NCI-H345 (cell line): Measurements from ENCODE around the gene B4GALT6.

ENCODE experiments used
- DNase-seq: peaks from one replicate; lab custom pipeline; 2025; lab: John Stamatoyannopoulos, UW

The B4GALT6 gene

GRCh38 chr18:31633392-31634330 lies 50.7 kb downstream of the B4GALT6 start:
- DNase-seq: no peak

DNA sequence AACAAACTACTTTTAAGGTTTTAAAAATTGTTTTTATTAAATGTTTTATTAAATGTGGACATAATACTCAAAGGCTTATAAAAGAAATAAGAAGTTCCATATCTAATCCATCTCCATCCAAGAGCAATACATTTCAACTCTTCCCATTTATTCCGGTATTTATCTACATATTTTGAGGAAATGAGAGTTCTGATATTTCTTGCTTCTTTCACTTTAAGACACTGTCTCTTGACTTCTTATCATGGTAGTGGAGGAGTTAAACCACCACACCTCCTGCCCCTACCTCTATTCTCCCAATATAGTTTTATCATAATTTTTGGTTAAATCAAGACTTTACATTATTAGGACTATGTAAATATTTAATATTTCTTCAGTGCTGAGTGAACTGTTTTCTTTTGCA lies 52.0 kb downstream of the B4GALT6 start:
- no peak for DNase-seq

GRCh38 chr18:31631526-31631925 lies 52.9 kb downstream of the B4GALT6 start:
- no peak for DNase-seq

DNA sequence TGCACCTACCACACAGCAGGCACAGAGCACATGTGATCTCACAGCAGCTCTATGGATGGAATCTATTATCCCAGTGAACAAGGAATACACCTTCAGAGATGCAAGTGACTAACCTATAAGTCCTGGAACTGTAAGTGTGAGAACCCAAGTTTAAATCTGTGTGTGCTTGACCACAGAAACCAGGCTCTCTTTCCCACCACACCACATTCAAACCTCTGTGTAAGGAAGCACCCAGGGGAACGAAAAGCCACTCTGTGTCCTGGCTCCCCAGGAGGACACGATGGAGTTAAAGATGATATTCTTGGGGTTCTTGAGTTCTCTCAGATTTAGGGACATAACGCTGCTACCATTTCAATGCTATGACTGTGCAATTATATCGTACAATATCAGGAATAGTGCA lies 53.8 kb downstream of the B4GALT6 start:
- DNase-seq: no peak

- no peak for DNase-seq
Observed at GRCh38 chr18:31626409-31626808, 58.0 kb downstream of the B4GALT6 start.

GRCh38 chr18:31624892-31625640 lies 59.3 kb downstream of the B4GALT6 start:
- no peak for DNase-seq

- no peak for DNase-seq
Observed at GRCh38 chr18:31619291-31619690, 65.1 kb downstream of the B4GALT6 start.

DNA sequence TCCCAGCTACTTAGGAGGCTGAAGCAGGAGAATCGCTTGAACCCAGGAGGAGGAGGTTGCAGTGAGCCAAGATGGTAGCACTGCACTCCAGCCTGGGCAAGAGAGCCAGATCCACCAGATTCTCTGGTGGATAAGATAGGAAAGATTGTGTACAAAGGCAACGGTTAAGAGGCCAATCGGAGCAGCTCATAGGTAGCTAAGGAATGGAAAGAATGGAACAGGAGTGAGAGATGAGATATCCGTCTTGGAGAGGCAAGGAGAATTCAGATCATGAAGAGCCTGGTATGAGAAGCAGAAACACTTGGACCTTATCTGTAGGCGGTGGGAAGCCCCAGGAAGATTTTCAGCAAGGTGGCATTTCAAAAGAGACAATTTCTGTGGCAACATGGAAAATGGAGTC lies 65.6 kb downstream of the B4GALT6 start:
- DNase-seq: no peak

GRCh38 chr18:31617031-31617717 lies 67.2 kb downstream of the B4GALT6 start:
- DNase-seq: no peak

DNA sequence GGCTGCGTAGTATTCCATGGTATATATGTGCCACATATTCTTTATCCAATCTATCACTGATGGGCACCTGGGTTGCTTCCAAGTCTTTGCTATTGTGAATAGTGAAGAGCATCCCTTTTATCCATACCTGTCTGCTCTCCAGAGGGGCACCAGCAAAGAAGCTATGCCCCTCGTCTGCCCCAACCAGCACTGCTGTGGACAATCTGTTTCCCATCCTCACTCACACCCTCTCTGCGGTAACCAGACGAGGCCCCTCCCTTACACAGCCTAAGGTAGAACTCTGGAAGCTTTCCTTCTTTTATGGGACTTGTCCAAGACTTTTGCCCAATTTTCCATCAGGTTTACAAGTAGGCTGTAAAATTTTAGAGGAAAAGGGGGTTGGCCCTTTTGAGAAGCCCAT lies 67.8 kb downstream of the B4GALT6 start:
- no peak for DNase-seq

GRCh38 chr18:31614044-31614443 lies 70.3 kb downstream of the B4GALT6 start:
- DNase-seq: no peak

DNA sequence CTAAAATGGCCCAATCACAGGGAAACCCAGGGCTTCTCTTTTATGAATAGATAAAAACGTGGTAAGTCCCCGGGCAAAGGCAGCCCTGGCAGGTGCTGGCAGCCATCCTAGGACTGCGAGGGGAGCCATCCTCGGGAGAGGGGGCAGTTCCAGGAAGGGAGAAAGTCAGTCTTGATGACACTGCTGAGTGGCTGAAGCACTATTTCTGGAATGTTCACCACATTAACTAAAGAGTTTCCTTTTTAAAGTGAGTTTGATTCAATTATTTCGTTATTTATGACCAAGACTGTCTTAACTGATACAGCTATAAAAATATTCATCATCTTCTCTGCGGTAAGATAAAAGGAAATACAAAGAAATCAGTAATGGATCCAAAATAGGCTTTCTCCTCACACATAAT lies 72.3 kb downstream of the B4GALT6 start:
- no peak for DNase-seq

GRCh38 chr18:31611511-31611910 lies 72.9 kb downstream of the B4GALT6 start:
- no peak for DNase-seq

GRCh38 chr18:31610286-31611205 lies 73.8 kb downstream of the B4GALT6 start:
- DNase-seq: peak; percentile 48

DNA sequence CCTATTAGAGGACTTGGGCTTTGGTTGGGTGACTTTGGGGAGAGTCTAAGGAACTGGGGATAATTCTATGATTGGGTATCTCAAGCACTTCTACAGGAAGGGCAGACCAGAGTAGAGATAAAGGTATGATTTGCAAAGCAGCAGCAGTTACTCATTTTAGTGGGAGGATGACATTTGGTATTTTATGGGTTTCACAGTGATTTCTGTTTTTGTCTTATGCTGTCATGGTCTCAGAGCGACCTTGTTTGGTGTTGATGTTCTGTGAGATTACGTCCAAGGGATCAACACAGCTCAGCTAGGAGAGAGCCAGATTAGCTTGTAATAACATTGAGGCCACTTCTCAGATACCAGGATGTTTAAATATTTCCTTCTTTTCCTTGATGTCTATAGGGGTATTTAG lies 74.5 kb downstream of the B4GALT6 start:
- DNase-seq: no peak

DNA sequence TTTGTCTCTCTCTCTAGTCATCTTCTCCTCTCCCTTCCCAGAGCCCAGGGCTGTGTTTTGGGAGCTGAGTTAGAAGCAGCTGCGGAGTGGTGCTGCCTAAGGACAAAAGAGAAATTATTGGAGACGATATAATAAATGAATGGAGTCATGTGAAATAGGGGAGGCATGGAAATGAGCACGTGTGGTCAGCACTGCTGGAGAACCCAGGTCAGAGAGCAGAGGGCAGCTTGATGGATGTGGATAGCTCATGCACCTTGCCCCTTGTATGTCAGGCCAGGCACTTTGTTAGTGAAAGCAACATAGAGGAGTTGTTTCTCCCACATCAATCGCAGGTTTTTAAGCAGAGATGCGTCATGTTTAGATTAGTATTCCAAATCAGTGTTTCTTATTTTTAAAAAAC lies 77.0 kb downstream of the B4GALT6 start:
- DNase-seq: no peak

DNA sequence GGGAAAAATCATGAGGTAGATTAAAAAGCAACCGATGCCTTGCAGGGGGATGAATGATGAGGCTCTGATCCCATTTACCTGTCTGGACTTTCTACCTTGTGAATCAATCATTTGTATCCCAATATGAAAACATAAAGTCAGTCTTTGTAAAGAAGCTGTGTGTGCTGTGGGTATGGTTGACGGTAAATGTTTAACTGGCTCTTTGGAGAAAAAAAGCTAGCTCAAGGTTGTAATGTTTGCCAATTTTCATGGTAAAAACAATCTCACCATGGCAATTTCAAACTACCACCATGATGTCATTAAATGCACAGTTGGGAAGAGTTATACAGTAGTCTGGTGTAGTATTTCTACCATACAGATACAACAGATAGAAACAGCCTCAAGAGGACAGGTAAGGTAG lies 78.1 kb downstream of the B4GALT6 start:
- DNase-seq: no peak

GRCh38 chr18:31603315-31603714 lies 81.1 kb downstream of the B4GALT6 start:
- no peak for DNase-seq

DNA sequence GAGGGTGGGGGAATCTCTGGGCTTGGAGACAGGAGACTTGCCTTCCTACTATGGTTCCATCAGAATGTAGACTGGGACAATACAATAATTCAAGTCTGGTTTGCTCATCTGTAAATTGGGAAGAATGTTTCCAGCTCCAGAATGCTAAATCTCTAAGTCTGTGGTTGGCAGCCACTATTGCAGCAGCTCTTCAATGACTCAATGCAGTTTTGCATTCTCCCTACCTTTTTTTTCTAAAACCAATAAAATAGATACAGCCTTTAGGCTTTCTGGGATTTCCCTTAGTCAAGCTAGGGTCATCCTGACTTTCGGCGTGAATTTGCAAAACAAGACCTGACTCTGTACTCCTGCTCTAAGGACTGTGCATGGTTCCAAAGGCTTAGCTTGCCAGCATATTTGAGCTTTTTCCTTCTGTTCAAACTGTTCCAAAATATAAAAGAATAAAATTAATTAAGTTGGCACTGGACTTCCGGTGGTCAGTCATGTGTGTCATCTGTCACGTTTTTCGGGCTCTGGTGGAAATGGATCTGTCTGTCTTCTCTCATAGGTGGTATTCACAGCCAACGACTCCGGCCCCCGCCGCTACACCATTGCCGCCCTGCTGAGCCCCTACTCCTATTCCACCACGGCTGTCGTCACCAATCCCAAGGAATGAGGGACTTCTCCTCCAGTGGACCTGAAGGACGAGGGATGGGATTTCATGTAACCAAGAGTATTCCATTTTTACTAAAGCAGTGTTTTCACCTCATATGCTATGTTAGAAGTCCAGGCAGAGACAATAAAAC lies 86.2 kb downstream of the B4GALT6 start:
- no peak for DNase-seq

DNA sequence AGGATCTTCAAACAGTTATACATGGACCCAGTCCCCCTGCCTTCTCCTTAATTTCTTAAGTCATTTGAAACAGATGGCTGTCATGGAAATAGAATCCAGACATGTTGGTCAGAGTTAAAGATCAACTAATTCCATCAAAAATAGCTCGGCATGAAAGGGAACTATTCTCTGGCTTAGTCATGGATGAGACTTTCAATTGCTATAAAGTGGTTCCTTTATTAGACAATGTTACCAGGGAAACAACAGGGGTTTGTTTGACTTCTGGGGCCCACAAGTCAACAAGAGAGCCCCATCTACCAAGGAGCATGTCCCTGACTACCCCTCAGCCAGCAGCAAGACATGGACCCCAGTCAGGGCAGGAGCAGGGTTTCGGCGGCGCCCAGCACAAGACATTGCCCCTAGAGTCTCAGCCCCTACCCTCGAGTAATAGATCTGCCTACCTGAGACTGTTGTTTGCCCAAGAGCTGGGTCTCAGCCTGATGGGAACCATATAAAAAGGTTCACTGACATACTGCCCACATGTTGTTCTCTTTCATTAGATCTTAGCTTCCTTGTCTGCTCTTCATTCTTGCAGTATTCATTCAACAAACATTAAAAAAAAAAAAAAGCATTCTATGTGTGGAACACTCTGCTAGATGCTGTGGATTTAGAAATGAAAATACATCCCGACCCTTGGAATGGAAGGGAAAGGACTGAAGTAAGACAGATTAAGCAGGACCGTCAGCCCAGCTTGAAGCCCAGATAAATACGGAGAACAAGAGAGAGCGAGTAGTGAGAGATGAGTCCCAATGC lies 88.1 kb downstream of the B4GALT6 start:
- no peak for DNase-seq
